ENCODE results near the gene STUB1. TPM values are rescaled to one million over a fixed set of nuclear protein-coding genes. Genes with fewer than 3 reads are reported as not detected.

Gene STUB1
- total and polyA plus RNA-seq, 2 donors: 70.2 to 122 TPM

DNA sequence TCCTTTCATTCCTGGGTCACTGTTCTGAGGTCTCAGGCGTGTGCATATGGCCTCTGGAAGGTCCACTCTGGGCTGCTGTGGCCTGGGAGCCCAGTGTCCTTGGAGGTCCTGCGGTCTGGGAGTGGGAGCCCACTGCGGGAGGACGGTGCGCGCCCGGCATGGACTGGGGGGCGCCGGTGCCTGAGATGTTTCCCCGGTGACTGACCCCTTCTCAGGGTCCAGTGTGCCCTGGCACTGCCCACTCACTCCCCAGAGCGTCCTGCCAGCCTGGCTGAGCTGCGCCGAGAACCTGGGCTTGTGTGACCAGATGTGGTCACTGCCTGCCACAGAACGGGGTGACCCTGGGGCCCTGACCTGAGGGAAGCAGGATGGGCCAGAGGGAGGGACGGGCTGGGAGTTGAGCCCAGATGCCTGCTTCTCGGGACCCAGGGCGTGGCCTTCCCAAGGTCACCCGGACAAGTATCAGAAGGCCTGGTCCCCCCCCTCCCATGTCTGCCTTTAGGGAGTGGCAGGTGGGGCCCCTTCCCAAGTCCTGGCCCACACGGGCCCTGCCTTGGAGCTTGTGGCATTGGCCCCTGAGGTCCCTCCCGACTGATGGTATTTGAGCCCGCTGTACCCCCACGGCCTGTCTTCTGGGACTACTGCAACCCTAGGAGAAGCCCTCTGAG lies 5.9 kb upstream of the STUB1 start:
- Histone ChIP-seq H3K27me3 (ENCODE audit: control insufficient read depth in 2 of 2, insufficient read depth in 1 of 2, low read length in 1 of 2) (peaks cover 32 to 52% of the 10 kb centered on the region in 2 donors), H3K27ac (ENCODE audit: low read depth in 1 of 2, low read length in 1 of 2) (no peak overlapping the region), H3K9me3 (ENCODE audit: control insufficient read depth in 2 of 2, insufficient read depth in 1 of 2, low read length in 1 of 2) (no peaks in the 10 kb centered on the region), H3K4me1 (ENCODE audit: control insufficient read depth in 2 of 2, insufficient read depth in 2 of 2, low read length in 2 of 2) (peaks cover 3 to 29% of the 10 kb centered on the region in 2 donors), H3K36me3 (ENCODE audit: control insufficient read depth in 2 of 2, insufficient read depth in 2 of 2, low read length in 1 of 2) (peaks cover 47 to 49% of the 10 kb centered on the region in 2 donors), H3K4me3 (ENCODE audit: low read length in 2 of 2) (no peak overlapping the region)
- WGBS: 96% methylated on average over 22 of the region's 22 CpGs
- DNase-seq (ENCODE audit: low read depth in 6 of 9, low spot score in 9 of 9): no peak

DNA sequence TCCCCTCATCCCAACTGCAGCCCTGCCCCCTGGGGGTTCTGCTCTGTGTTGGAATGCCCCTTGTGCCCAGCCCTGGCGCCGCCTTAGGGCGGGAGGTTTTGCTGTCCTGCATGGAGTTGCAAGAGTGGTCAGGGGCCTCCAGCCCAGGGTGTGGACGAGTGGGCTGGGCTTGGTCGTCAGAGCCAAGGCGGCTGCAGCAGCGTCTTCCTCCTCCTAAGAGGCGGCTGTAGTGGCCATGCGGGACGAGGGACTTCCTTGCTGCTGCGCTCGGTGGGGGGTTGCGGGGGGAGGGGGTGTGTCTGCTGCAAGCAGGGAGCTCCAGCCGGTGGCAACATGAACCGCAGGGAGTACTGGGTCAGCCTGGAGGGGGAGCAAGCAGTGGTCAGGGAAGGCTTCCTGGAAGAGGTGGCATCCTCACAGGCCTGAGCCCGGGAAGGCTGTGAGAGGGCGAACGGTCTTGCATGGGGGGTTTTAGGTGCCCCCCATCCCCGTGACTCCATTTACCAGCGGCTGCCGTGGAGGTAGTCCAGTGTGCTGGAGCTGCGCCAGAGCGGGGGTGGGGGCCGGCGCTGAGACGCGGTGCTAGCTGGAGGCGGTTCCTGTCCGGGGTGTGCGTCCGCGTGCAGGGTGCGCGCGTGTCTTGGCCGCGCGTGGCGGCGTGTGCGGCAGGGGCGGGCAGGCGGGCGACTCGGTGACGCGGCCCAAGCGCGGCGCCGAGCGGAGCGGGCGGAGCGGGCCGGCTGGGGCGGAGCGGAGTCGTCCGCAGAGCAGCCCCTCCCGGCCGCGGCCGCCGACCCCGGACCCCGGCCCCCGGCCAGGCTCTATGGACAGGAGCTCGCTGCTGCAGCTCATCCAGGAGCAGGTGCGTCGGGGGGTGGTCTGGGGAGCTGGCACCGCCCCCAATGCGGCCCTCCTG lies 5.0 kb upstream of the STUB1 start, which contains the start of gene RHBDL1:
Gene RHBDL1, plus strand, starts transcription at position 704 of the 916 bp plus-strand sequence. Its CDS starts 120 bp downstream, at position 824.
- H3K27ac ChIP-seq (ENCODE audit: low read depth in 1 of 2, low read length in 1 of 2): no peak within 1 kb of the TSS
- H3K4me3 ChIP-seq (ENCODE audit: low read length in 2 of 2): peak within 1 kb of the TSS in 1 of 2 donors; percentile 12
- H3K4me1 ChIP-seq (ENCODE audit: control insufficient read depth in 2 of 2, insufficient read depth in 2 of 2, low read length in 2 of 2): peaks cover 5 to 33% of the 10 kb centered on the region in 2 donors

DNA sequence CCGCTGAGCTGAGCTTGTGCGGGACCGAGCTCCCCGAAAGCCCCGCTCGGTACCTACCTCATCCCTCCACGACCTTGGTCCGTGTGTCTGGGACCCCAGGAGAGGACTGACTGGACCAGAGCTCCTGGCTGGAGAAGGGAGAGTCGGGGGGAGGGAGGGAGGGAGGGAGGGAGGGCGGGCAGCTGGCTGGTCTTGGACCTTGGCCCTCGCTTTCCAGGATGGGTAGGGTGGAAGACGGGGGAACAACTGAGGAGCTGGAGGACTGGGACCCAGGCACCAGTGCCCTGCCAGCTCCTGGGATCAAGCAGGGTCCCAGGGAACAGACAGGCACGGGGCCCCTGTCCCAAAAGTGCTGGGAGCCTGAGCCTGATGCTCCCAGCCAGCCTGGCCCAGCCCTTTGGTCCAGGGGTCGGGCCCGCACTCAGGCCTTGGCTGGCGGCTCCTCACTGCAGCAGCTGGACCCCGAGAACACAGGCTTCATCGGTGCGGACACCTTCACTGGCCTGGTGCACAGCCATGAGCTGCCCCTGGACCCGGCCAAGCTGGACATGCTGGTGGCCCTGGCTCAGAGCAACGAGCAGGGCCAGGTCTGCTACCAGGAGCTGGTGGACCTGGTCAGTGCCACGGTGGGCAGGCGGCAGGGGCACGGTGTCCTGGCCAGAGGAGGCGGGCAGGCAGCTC lies 4.2 kb upstream of the STUB1 start:
- H3K36me3 ChIP-seq (ENCODE audit: control insufficient read depth in 2 of 2, insufficient read depth in 2 of 2, low read length in 1 of 2): peaks cover 30 to 34% of the 10 kb centered on the region in 2 donors
- no peaks in the 10 kb centered on the region for H3K9me3 ChIP-seq (ENCODE audit: control insufficient read depth in 2 of 2, insufficient read depth in 1 of 2, low read length in 1 of 2)
- no peak overlapping the region for H3K4me3 ChIP-seq (ENCODE audit: low read length in 2 of 2)
- H3K4me1 ChIP-seq (ENCODE audit: control insufficient read depth in 2 of 2, insufficient read depth in 2 of 2, low read length in 2 of 2): peaks cover 8 to 37% of the 10 kb centered on the region in 2 donors
- WGBS: 60% methylated on average over 25 of the region's 25 CpGs
- DNase-seq (ENCODE audit: low read depth in 6 of 9, low spot score in 9 of 9): no peak
- peaks cover 32 to 54% of the 10 kb centered on the region in 2 donors for H3K27me3 ChIP-seq (ENCODE audit: control insufficient read depth in 2 of 2, insufficient read depth in 1 of 2, low read length in 1 of 2)
- no peak overlapping the region for H3K27ac ChIP-seq (ENCODE audit: low read depth in 1 of 2, low read length in 1 of 2)

More for the DNA sequence above, 5.0 kb upstream of the STUB1 start, which contains the start of gene RHBDL1:
- H3K36me3 ChIP-seq (ENCODE audit: control insufficient read depth in 2 of 2, insufficient read depth in 2 of 2, low read length in 1 of 2): peaks cover 38 to 42% of the 10 kb centered on the region in 2 donors
- WGBS: 12% methylated on average over 73 of the region's 73 CpGs
- DNase-seq (ENCODE audit: low read depth in 6 of 9, low spot score in 9 of 9): no peak
- H3K9me3 ChIP-seq (ENCODE audit: control insufficient read depth in 2 of 2, insufficient read depth in 1 of 2, low read length in 1 of 2): no peaks in the 10 kb centered on the region
- peaks cover 32 to 54% of the 10 kb centered on the region in 2 donors for H3K27me3 ChIP-seq (ENCODE audit: control insufficient read depth in 2 of 2, insufficient read depth in 1 of 2, low read length in 1 of 2)

DNA sequence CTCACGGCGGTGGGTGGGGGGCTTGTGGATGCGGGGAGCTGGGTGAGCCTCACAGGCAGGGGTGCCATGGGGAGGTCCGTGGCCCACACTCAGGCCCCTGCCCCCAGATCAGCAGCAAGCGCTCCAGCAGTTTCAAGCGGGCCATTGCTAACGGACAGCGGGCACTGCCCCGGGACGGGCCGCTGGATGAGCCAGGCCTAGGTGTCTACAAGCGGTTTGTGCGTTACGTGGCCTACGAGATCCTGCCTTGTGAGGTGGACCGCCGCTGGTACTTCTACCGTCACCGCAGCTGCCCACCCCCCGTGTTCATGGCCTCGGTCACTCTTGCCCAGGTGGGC lies 3.7 kb upstream of the STUB1 start:
- Histone ChIP-seq H3K36me3 (ENCODE audit: control insufficient read depth in 2 of 2, insufficient read depth in 2 of 2, low read length in 1 of 2) (peaks cover 28 to 31% of the 10 kb centered on the region in 2 donors), H3K4me1 (ENCODE audit: control insufficient read depth in 2 of 2, insufficient read depth in 2 of 2, low read length in 2 of 2) (peaks cover 13 to 42% of the 10 kb centered on the region in 2 donors), H3K9me3 (ENCODE audit: control insufficient read depth in 2 of 2, insufficient read depth in 1 of 2, low read length in 1 of 2) (no peaks in the 10 kb centered on the region), H3K4me3 (ENCODE audit: low read length in 2 of 2) (no peak overlapping the region), H3K27ac (ENCODE audit: low read depth in 1 of 2, low read length in 1 of 2) (no peak overlapping the region), H3K27me3 (ENCODE audit: control insufficient read depth in 2 of 2, insufficient read depth in 1 of 2, low read length in 1 of 2) (peaks cover 32 to 54% of the 10 kb centered on the region in 2 donors)
- DNase-seq (ENCODE audit: low read depth in 6 of 9, low spot score in 9 of 9): no peak
- WGBS: 95% methylated on average over 21 of the region's 21 CpGs

DNA sequence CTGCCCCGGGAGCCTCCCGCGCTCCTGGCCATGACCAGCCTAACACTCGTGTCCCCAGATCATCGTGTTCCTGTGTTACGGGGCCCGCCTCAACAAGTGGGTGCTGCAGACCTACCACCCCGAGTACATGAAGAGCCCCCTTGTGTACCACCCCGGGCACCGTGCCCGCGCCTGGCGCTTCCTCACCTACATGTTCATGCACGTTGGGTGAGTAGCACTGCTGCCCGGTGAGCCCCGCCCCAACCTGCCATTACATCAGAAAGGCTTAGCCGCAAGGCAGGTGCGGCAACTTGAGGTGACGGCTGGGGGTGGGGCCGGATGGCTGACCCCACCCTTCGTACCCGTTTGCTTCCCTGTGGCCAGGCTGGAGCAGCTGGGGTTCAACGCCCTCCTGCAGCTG lies 3.3 kb upstream of the STUB1 start:
- peaks cover 17 to 43% of the 10 kb centered on the region in 2 donors for H3K4me1 ChIP-seq (ENCODE audit: control insufficient read depth in 2 of 2, insufficient read depth in 2 of 2, low read length in 2 of 2)
- 75% methylated on average over 23 of the region's 23 CpGs for WGBS
- peaks cover 29 to 31% of the 10 kb centered on the region in 2 donors for H3K36me3 ChIP-seq (ENCODE audit: control insufficient read depth in 2 of 2, insufficient read depth in 2 of 2, low read length in 1 of 2)
- H3K4me3 ChIP-seq (ENCODE audit: low read length in 2 of 2): no peak overlapping the region
- no peak for DNase-seq (ENCODE audit: low read depth in 6 of 9, low spot score in 9 of 9)
- H3K9me3 ChIP-seq (ENCODE audit: control insufficient read depth in 2 of 2, insufficient read depth in 1 of 2, low read length in 1 of 2): peaks cover 0 to 1% of the 10 kb centered on the region in 2 donors
- H3K27ac ChIP-seq (ENCODE audit: low read depth in 1 of 2, low read length in 1 of 2): peak overlapping the region in 1 of 2 donors; percentile 60
- peaks cover 32 to 54% of the 10 kb centered on the region in 2 donors for H3K27me3 ChIP-seq (ENCODE audit: control insufficient read depth in 2 of 2, insufficient read depth in 1 of 2, low read length in 1 of 2)

DNA sequence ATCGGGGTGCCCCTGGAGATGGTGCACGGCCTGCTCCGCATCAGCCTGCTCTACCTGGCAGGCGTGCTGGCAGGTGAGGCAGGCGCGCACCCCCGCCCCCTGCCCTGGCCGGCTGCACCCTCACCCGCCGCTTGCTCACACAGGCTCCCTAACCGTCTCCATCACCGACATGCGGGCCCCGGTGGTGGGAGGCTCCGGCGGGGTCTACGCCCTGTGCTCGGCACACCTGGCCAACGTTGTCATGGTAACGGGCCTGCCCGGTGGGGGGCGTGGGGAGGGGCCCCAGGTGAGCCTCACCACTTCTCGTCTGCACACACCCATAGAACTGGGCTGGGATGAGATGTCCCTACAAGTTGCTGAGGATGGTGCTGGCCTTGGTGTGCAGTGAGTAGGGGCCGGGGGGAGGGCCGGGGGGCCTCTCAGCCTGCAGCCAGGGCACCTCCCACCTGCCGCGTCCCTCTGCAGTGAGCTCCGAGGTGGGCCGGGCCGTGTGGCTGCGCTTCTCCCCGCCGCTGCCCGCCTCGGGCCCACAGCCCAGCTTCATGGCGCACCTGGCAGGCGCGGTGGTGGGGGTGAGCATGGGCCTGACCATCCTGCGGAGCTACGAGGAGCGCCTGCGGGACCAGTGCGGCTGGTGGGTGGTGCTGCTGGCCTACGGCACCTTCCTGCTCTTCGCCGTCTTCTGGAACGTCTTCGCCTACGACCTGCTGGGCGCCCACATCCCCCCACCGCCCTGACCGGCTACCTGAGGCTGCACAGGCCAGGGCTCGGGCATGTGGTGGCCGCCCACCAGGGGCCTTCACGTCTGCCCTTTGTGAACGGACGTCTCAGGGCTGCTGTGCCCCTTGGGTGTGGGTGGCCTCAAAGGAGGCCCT lies 2.7 kb upstream of the STUB1 start:
- Histone ChIP-seq H3K4me1 (ENCODE audit: control insufficient read depth in 2 of 2, insufficient read depth in 2 of 2, low read length in 2 of 2) (peaks cover 19 to 43% of the 10 kb centered on the region in 2 donors), H3K4me3 (ENCODE audit: low read length in 2 of 2) (no peak overlapping the region), H3K9me3 (ENCODE audit: control insufficient read depth in 2 of 2, insufficient read depth in 1 of 2, low read length in 1 of 2) (peaks cover 0 to 1% of the 10 kb centered on the region in 2 donors), H3K27ac (ENCODE audit: low read depth in 1 of 2, low read length in 1 of 2) (peak overlapping the region in 1 of 2 donors; percentile 60), H3K36me3 (ENCODE audit: control insufficient read depth in 2 of 2, insufficient read depth in 2 of 2, low read length in 1 of 2) (peaks cover 29 to 31% of the 10 kb centered on the region in 2 donors), H3K27me3 (ENCODE audit: control insufficient read depth in 2 of 2, insufficient read depth in 1 of 2, low read length in 1 of 2) (peaks cover 32 to 54% of the 10 kb centered on the region in 2 donors)
- DNase-seq (ENCODE audit: low read depth in 6 of 9, low spot score in 9 of 9): no peak
- WGBS: 75% methylated on average over 57 of the region's 57 CpGs

DNA sequence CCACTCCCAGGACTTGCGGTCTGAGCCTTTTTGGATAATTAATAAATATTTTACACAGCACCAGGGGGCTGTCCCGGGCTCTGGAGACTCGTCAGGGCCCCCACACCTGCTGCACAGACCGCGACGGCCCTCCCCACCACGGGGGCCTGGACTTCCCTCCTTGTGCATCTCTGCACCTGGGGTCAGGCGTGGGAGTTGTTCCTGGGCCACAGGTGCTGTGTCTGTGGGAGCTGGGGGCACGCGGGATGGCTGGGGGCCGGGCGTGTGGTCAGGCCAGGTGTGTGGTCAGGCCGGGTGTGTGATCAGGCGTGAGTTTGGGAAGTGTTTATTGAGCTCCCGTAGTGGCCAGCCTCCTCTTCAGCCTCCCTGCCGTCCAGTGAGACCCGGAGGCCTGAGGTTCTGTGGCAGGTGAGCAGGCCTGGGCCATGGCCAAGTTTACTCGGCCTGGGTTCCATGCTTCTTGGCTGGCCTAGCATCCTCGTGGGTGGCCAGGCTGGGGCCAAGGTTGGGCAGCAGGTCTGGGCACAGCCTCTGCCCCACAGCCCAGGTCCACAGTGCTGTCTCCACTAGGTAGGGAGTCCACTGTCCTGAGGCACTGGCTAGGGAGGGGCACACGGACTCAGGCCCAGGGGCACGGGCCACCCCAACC lies 1.9 kb upstream of the STUB1 start:
- peaks cover 0 to 1% of the 10 kb centered on the region in 2 donors for H3K9me3 ChIP-seq (ENCODE audit: control insufficient read depth in 2 of 2, insufficient read depth in 1 of 2, low read length in 1 of 2)
- no peak for DNase-seq (ENCODE audit: low read depth in 6 of 9, low spot score in 9 of 9)
- 86% methylated on average over 21 of the region's 21 CpGs for WGBS
- no peak overlapping the region for H3K4me3 ChIP-seq (ENCODE audit: low read length in 2 of 2)
- H3K27me3 ChIP-seq (ENCODE audit: control insufficient read depth in 2 of 2, insufficient read depth in 1 of 2, low read length in 1 of 2): peaks cover 32 to 54% of the 10 kb centered on the region in 2 donors
- H3K4me1 ChIP-seq (ENCODE audit: control insufficient read depth in 2 of 2, insufficient read depth in 2 of 2, low read length in 2 of 2): peaks cover 19 to 48% of the 10 kb centered on the region in 2 donors
- H3K36me3 ChIP-seq (ENCODE audit: control insufficient read depth in 2 of 2, insufficient read depth in 2 of 2, low read length in 1 of 2): peaks cover 29% of the 10 kb centered on the region in 2 donors
- peak overlapping the region in 1 of 2 donors; percentile 13 for H3K27ac ChIP-seq (ENCODE audit: low read depth in 1 of 2, low read length in 1 of 2)

Data from thymus (tissue), 11 donors.